GM21390 (cell line): ENCODE data around the gene SNCAIP.
"Not testable (repeated sequence)": the region's sequence is repeated elsewhere in the genome, so short reads cannot be mapped to it uniquely, and the experiment has no call there.

Experiments used
- ATAC-seq: cut with Tn5 transposase; IDR thresholded peaks from one replicate; pipeline ENCODE4 v1.9.1; 2021; ENCODE audit not compliant: unreplicated experiment

Gene SNCAIP

GRCh38 chr5:122354293-122354692 is 42.3 kb downstream of the SNCAIP start:
- no peak for ATAC-seq

GRCh38 chr5:122355324-122355723 is 43.3 kb downstream of the SNCAIP start:
- no peak for ATAC-seq

GRCh38 chr5:122356855-122357254 is 44.8 kb downstream of the SNCAIP start:
- ATAC-seq: no peak

- ATAC-seq: no peak
These were observed 46.4 kb downstream of the SNCAIP start for GRCh38 chr5:122358372-122358979.

GRCh38 chr5:122362361-122362760 is 50.3 kb downstream of the SNCAIP start:
- ATAC-seq: no peak

- ATAC-seq: no peak
These were observed 51.6 kb downstream of the SNCAIP start for GRCh38 chr5:122363623-122364022.

- ATAC-seq: no peak
These were observed 54.5 kb downstream of the SNCAIP start for GRCh38 chr5:122366501-122366900.

- ATAC-seq: no peak
These were observed 55.4 kb downstream of the SNCAIP start for GRCh38 chr5:122367456-122367855.

GRCh38 chr5:122368510-122369251 is 56.6 kb downstream of the SNCAIP start:
- ATAC-seq: no peak

- ATAC-seq: no peak
These were observed 57.3 kb downstream of the SNCAIP start for GRCh38 chr5:122369253-122369815.

- ATAC-seq: no peak
These were observed 59.6 kb downstream of the SNCAIP start for GRCh38 chr5:122371511-122372151.

- ATAC-seq: no peak
These were observed 62.1 kb downstream of the SNCAIP start for GRCh38 chr5:122374110-122374509.

- ATAC-seq: no peak
These were observed 63.8 kb downstream of the SNCAIP start for GRCh38 chr5:122375801-122376200.

GRCh38 chr5:122376250-122376649 is 64.2 kb downstream of the SNCAIP start:
- ATAC-seq: no peak

GRCh38 chr5:122377026-122377425 is 65.0 kb downstream of the SNCAIP start:
- ATAC-seq: no peak

- not testable (repeated sequence) for ATAC-seq
These were observed 70.9 kb downstream of the SNCAIP start for GRCh38 chr5:122382938-122383337.

- ATAC-seq: no peak
These were observed 72.8 kb downstream of the SNCAIP start for GRCh38 chr5:122384739-122385235.

- ATAC-seq: no peak
These were observed 73.2 kb downstream of the SNCAIP start for GRCh38 chr5:122385286-122385685.

- ATAC-seq: no peak
These were observed 73.8 kb downstream of the SNCAIP start for GRCh38 chr5:122385808-122386207.

- no peak for ATAC-seq
These were observed 78.1 kb downstream of the SNCAIP start for GRCh38 chr5:122390154-122390553.

GRCh38 chr5:122390694-122391093 is 78.7 kb downstream of the SNCAIP start:
- no peak for ATAC-seq

- no peak for ATAC-seq
These were observed 79.6 kb downstream of the SNCAIP start for GRCh38 chr5:122391621-122392020.
